Colonic mucosa (tissue), 2 donors: ENCODE results near the gene TYW1B. TPM values are rescaled to one million over a fixed set of nuclear protein-coding genes. Genes with fewer than 3 reads are reported as not detected.

Source experiments
- microRNA-seq: library from miRNA; unstranded; fragments of <30 nt; microRNA quantifications from one replicate; pipeline ENCODE4, GENCODE V29; 2019
- total RNA-seq, 2 donors: library from RNA; stranded (reverse); fragmentation: NEBNext Ultra II Directional in 1 of 2; extraction: Animal tissue kit (Norgen Biotek cat#: 25700) in 1 of 2; gene quantifications; one replicate each; pipeline ENCODE4 v1.2.1, GENCODE V29; 2021
- donor health status: DM: no; HTN: no; CAD: no.
- donor health status: DM: no; HTN: no; CAD: no.

The TYW1B gene
- total RNA-seq, 2 donors from 2014 or later = 1.9 to 8.9 TPM

Small RNAs within 50 kb of the gene (microRNA-seq; reads per million reads assigned to microRNA genes)
- gene MIR4650-2 = not detected

Other genes starting within 250 kb of the TYW1B start
- gene POM121, start 96.9 kb upstream of the TYW1B start, total RNA-seq = 10 to 100 TPM; 29.8 to 34.8 TPM
- under 1 TPM; 0.32 to 0.72 TPM for gene TRIM74, start 141.3 kb upstream of the TYW1B start, total RNA-seq
- not detected for gene SPDYE8, start 201.6 kb upstream of the TYW1B start, total RNA-seq
- gene SPDYE11, start 229.7 kb upstream of the TYW1B start, total RNA-seq = not detected